Aorta (tissue), 5 donors: ENCODE measurements around the gene GABRR2. TPM values are rescaled to one million over a fixed set of nuclear protein-coding genes. Genes with fewer than 3 reads are reported as not detected.
"Not testable (repeated sequence)": the region's sequence is repeated elsewhere in the genome, so short reads cannot be mapped to it uniquely, and the experiment has no call there.

ENCODE experiments used
- ATAC-seq: fragments of 200-7000 bp; cut with Tn5 transposase; one replicate; pipeline ENCODE4 v1.9.1; 2022; ENCODE audit warnings: moderate library complexity; ENCODE audit not compliant: low FRiP score
- DNase-seq, 2 donors: peaks; one replicate each; pipeline ENCODE4 v3.0.0-alpha.2; 2020
- H3K27ac ChIP-seq, 2 donors: one replicate each; pipeline ENCODE4 v1.5.1; 2013; ENCODE audit warnings: low read length in 2 of 2, mild to moderate bottlenecking in 2 of 2, moderate library complexity in 2 of 2, control low read depth in 1 of 2, inconsistent platforms in 1 of 2, low read depth in 1 of 2
- H3K27me3 ChIP-seq, 2 donors: one replicate each; pipeline ENCODE4 v1.6.1; 2013; ENCODE audit warnings: control low read depth in 1 of 2, low read length in 1 of 2, mild to moderate bottlenecking in 1 of 2, moderate library complexity in 1 of 2; ENCODE audit not compliant: insufficient read depth in 2 of 2, control insufficient read depth in 1 of 2
- H3K36me3 ChIP-seq, 2 donors: one replicate each; pipeline ENCODE4 v1.6.1; 2013; ENCODE audit warnings: control low read depth in 1 of 2, low read length in 1 of 2, mild to moderate bottlenecking in 1 of 2; ENCODE audit not compliant: insufficient read depth in 2 of 2, control insufficient read depth in 1 of 2
- H3K4me1 ChIP-seq, 2 donors: one replicate each; pipeline ENCODE4 v1.6.1; 2013; ENCODE audit warnings: low read length in 2 of 2, control low read depth in 1 of 2, mild to moderate bottlenecking in 1 of 2, moderate library complexity in 1 of 2; ENCODE audit not compliant: insufficient read depth in 2 of 2, control insufficient read depth in 1 of 2
- H3K4me3 ChIP-seq, 2 donors: one replicate each; pipeline ENCODE4 v1.5.1; 2013; ENCODE audit warnings: low read length in 2 of 2, control low read depth in 1 of 2, mild to moderate bottlenecking in 1 of 2
- H3K9me3 ChIP-seq: one replicate; pipeline ENCODE4 v1.6.1; 2013; ENCODE audit warnings: mild to moderate bottlenecking, low read length; ENCODE audit not compliant: control insufficient read depth
- WGBS, 2 donors: extraction: QIAGEN DNeasy Blood & Tissue Kit; methylation state at CpG; one replicate each; pipeline ENCODE4 v1.1.7; 2013; 5-methylcytosine and 5-hydroxymethylcytosine counted together
- intact Hi-C, 2 donors: fragments of 100-400 bp; cut with DNase I; formaldehyde crosslinking; loops; one replicate each; pipeline versions ENCODE4 v1.14.2 to v1.15.0; 2022
- polyA plus RNA-seq, 2 donors: library from polyadenylated mRNA; stranded (reverse); fragments of 200-250 nt; gene quantifications; one replicate each; pipeline ENCODE4 v1.2.3, GENCODE V29; 2013
- total RNA-seq, 2 donors: library from RNA; stranded (reverse); fragmentation: NEBNext Ultra II Directional; extraction: Animal tissue kit (Norgen Biotek cat#: 25700); gene quantifications; one replicate each; pipeline ENCODE4 v1.2.1, GENCODE V29; 2021
- donor health status: healthy with polysubstance abuse.
- donor health status: Bipolar disorder and iron deficiency.
- donor health status: DM: no; HTN: no; CAD: no.
- donor health status: DM: no; HTN: no; CAD: no.
- donor health status: DM: yes; HTN: yes; CAD: no.

GABRR2 gene
- total and polyA plus RNA-seq, 4 donors = 0.82 to 3.6 (median 3.3) TPM; not detected in 1

DNA sequence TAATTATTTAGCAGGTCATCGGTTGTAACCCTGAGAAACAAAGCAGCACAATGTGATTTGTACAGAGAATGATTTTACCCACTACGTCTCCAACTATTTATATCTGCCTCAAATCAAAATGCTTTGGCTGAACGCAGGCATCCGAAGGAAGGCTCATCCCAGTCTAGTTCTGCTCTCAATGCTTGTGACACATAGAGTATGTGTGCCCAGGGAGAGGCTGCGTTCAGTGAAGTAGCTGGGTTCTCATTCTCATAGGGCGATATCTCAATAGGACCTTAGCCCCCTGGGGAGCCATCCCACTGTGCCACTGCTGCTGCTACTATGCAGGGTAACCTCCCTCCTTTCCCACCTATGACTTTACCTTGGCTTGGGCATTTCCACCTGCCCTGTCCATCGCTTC lies 407 bp downstream of the GABRR2 start:
- H3K27me3 ChIP-seq = no peaks in the 10 kb centered on the region
- no peak for ATAC-seq
- H3K4me3 ChIP-seq = no peak overlapping the region
- H3K4me1 ChIP-seq = no peaks in the 10 kb centered on the region
- H3K27ac ChIP-seq = no peak overlapping the region
- H3K36me3 ChIP-seq = no peaks in the 10 kb centered on the region
- intact Hi-C loops = loop anchor here in 1 of 2 donors (5.0 kb wide), 1 partner anchor 38 kb away; the partner anchor contains the start of gene UBE2J1
- WGBS, 2 donors = 91 to 92% methylated on average over 7 of the region's 7 CpGs
- DNase-seq = no peak
- no peaks in the 10 kb centered on the region for H3K9me3 ChIP-seq

DNA sequence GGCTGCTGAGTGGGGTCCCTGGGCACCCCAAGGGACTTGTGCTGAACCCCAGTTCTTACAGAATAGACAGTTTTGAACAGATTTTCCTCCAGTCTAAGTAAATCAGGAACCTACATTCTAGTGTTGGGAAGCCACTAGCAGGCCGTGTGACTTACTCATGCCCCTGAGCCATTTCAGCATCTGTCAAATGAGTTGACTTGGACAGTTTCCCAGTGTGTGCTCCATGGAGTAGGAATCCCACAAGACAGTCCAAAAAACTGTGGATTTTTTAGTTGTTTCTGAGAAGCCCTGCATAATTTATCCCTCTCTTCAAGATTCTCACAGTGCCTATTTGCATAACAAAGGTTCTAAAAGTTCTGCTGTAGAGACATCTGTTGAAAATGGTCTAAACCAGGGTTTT lies 2.1 kb downstream of the GABRR2 start:
- Histone ChIP-seq H3K36me3 (no peaks in the 10 kb centered on the region), H3K27me3 (no peaks in the 10 kb centered on the region), H3K27ac (peak overlapping the region in 1 of 2 donors; percentile 47), H3K4me1 (no peaks in the 10 kb centered on the region), H3K9me3 (no peaks in the 10 kb centered on the region), H3K4me3 (no peak overlapping the region)
- DNase-seq (no peak), ATAC-seq (peak; percentile 68)
- WGBS, 2 donors = 4% methylated on average over 1 of the region's 1 CpG
- intact Hi-C loops = loop anchor here in 1 of 2 donors (5.0 kb wide), 1 partner anchor 39 kb away; the partner anchor contains the start of gene UBE2J1

DNA sequence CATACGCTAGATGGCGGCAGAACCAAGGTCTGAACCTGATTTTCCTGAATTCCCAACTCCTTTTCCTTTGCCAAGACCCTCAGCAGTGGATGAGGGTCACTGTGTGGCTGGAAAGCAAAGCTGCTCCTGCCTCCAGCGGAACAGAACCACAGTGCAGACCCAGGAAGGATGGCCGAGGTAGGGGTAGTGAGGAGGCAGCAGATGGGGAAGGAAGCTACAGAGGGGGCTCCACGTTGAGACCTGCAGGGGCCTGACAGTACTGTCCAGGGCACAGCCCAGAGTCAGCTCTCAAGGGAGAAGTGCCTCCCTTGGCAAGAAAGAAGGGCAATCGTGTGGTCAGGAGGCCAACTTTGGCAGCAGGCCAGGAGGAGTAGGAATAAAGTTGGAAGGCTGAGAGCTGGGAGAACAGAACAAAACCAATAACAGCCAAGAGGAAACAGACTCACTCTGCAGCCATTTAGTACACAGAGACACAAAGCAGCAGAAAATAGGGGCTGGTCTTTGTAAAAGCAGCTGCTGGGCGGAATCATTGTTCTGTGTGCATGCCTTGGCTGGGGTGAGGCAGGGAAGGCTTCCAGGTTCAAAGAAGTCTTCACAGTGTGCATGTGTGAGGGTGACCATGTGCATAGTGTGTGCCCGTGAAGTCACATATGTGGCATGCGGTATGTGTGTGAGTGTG lies 3.1 kb downstream of the GABRR2 start:
- WGBS, 2 donors = 16 to 18% methylated on average over 9 of the region's 9 CpGs
- Histone ChIP-seq H3K27me3 (no peaks in the 10 kb centered on the region), H3K4me1 (no peaks in the 10 kb centered on the region), H3K36me3 (no peaks in the 10 kb centered on the region), H3K9me3 (no peaks in the 10 kb centered on the region), H3K4me3 (no peak overlapping the region), H3K27ac (peak overlapping the region in 1 of 2 donors; percentile 21)
- ATAC-seq (peak; percentile 78), DNase-seq (peak; percentile 84 to 88)
- intact Hi-C loops = loop anchor here in 1 of 2 donors (5.0 kb wide), 1 partner anchor 40 kb away; the partner anchor contains the start of gene UBE2J1

DNA sequence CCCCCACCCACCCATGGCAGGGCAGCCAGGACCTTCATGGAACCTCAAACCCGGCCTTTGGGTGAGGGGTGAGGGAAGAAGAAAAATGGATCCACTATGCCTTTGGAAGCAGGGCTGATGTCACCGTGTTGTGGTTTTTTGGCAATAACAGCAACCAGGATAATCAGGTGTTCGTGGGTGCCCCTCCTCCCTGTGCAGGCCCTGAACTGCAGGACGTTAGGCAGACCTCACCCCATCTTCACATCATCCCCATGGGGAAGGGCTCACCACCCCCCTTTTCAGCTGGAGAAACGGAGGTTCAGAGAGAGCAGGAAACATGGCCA lies 3.6 kb downstream of the GABRR2 start:
- Histone ChIP-seq H3K27ac (no peak overlapping the region), H3K9me3 (no peaks in the 10 kb centered on the region), H3K4me3 (no peak overlapping the region), H3K4me1 (no peaks in the 10 kb centered on the region), H3K36me3 (no peaks in the 10 kb centered on the region), H3K27me3 (no peaks in the 10 kb centered on the region)
- no peak for ATAC-seq
- intact Hi-C loops = loop anchor here in 1 of 2 donors (5.0 kb wide), 1 partner anchor 41 kb away; the partner anchor contains the start of gene UBE2J1
- 37 to 42% methylated on average over 4 to 5 of the region's 5 CpGs for WGBS, 2 donors
- DNase-seq = no peak

DNA sequence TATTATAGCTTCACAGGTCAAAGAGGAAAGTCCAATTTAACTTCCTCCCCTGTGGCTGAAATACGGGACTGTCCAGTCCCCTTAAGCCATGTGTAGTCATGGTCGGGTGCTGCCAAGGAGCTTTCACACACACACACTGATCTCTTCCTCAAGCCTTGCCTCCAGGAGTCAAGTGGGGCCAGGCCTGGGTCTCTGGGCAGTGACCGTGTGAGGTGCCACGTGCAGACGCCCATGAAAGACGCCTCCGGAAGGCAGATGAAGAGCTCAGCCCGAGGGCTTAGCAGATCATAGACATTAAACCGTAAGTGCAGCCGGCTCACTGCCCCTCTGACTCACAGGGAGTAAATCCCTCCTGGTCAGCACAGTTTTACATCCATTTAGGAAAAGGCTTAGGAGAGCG lies 4.2 kb downstream of the GABRR2 start:
- no peak overlapping the region for H3K4me3 ChIP-seq
- no peak for ATAC-seq
- intact Hi-C loops = loop anchor here in 1 of 2 donors (5.0 kb wide), 1 partner anchor 41 kb away; the partner anchor contains the start of gene UBE2J1
- no peaks in the 10 kb centered on the region for H3K27me3 ChIP-seq
- no peaks in the 10 kb centered on the region for H3K36me3 ChIP-seq
- H3K9me3 ChIP-seq = no peaks in the 10 kb centered on the region
- WGBS, 2 donors = 80% methylated on average over 11 of the region's 11 CpGs
- no peaks in the 10 kb centered on the region for H3K4me1 ChIP-seq
- no peak for DNase-seq
- H3K27ac ChIP-seq = no peak overlapping the region

DNA sequence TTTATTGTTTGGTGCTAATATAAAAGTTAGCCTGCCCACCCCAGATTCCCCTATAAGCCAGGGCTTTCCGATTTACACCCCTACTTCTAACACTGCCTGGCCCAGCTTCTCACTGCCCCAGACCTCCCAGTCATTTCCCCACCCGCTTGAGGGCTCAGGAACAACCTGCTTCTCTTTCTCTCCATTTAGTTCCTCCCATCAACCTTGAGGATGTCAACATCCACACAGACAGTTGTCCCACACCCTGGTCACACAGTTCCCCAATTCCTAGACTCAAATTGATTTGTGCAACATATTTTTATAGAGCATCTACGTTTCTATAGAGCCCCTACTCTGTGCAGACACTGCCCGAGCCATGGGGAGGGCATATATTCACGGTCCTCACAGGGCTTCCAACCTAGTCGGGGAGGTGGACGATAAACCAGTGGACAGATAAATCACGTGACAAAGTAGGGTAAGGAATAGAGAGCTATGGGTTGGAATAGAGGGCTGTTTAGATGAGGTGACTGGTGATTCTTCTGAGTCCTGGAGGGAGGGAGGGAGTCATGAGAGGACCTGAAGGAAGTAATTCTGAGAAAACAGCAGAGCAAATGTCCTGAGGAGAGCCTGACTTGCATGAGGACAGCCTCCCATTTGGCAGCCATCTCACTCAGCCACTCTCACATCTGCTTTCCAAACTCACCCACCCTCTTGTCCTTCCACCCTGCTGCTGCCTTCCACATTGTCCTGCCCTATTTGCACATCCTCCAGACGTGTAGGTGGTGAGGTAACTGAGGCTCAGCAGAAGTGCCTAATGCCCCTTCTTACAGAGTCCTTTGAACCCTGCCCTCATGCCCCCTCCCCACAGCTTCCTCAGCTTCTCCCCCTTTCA lies 6.3 kb downstream of the GABRR2 start:
- H3K9me3 ChIP-seq = no peaks in the 10 kb centered on the region
- no peaks in the 10 kb centered on the region for H3K4me1 ChIP-seq
- no peaks in the 10 kb centered on the region for H3K27me3 ChIP-seq
- no peak overlapping the region for H3K4me3 ChIP-seq
- no peaks in the 10 kb centered on the region for H3K36me3 ChIP-seq
- ATAC-seq = no peak
- WGBS, 2 donors = 81 to 83% methylated on average over 9 of the region's 9 CpGs
- H3K27ac ChIP-seq = no peak overlapping the region
- no peak for DNase-seq
- intact Hi-C loops = no loop called here

DNA sequence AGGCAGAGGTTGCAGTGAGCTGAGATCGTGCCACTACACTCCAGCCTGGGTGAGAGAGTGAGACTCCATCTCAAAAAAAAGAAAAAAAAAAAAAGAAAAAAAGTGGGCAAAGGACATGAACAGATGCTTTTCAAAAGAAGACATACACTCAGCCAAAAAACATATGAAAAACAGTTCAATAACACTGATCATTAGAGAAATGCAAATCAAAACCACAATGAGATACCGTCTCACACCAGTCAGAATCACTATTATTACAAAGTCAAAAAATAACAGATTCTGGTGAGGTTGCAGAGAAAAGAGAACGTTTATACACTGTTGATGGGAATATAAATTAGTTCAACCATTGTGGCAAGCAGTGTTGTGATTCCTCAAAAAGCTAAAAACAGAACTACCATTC lies 10.6 kb downstream of the GABRR2 start:
- H3K9me3 ChIP-seq, H3K27ac ChIP-seq, DNase-seq, H3K4me1 ChIP-seq, H3K4me3 ChIP-seq, H3K27me3 ChIP-seq, intact Hi-C loops, H3K36me3 ChIP-seq, ATAC-seq: not testable (repeated sequence)
- 82 to 84% methylated on average over 3 of the region's 3 CpGs for WGBS, 2 donors

DNA sequence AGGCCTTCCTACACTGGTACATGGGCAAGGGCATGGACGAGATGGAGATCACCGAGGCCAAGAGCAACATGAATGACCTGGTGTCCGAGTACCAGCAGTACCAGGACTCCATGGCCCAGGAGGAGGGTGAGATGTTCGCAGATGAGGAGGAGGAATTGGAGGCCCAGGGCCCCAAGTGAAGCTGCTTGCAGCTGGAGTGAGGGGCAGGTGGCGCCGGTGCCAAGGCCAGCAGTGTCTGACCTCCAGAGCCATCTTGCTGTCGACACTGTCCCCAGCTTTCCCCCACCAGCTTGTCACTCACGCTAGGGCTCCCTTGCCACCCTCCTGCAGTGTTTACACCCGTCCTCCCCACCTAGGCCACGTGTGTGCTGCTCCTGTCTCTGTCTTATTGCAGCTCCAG lies 12.2 kb downstream of the GABRR2 start:
- ATAC-seq = no peak
- intact Hi-C loops = no loop called here
- Histone ChIP-seq H3K27ac (no peak overlapping the region), H3K4me3 (no peak overlapping the region), H3K36me3 (no peaks in the 10 kb centered on the region), H3K9me3 (no peaks in the 10 kb centered on the region), H3K4me1 (no peaks in the 10 kb centered on the region), H3K27me3 (no peaks in the 10 kb centered on the region)
- DNase-seq = no peak
- 90 to 93% methylated on average over 10 of the region's 10 CpGs for WGBS, 2 donors
